ENCODE measurements around the gene SLC25A17.
"Not testable (repeated sequence)": the region's sequence is repeated elsewhere in the genome, so short reads cannot be mapped to it uniquely, and the experiment has no call there.

SLC25A17 gene

GRCh38 chr22:40758851-40759250 lies 60.3 kb downstream of the SLC25A17 start:
- not testable (repeated sequence) for H3K27ac ChIP-seq (ENCODE audit: low read length); H3K36me3 ChIP-seq (ENCODE audit: control insufficient read depth, insufficient read depth, low read length); H3K4me3 ChIP-seq (ENCODE audit: low read length); H3K4me1 ChIP-seq (ENCODE audit: control insufficient read depth, insufficient read depth, low read length); DNase-seq (ENCODE audit: low read depth, low spot score); H3K27me3 ChIP-seq (ENCODE audit: control insufficient read depth, insufficient read depth, low read length); H3K9me3 ChIP-seq (ENCODE audit: control insufficient read depth, insufficient read depth, low read length)
- no CpG with 5 or more reads among the region's 13 CpGs for WGBS (ENCODE audit: insufficient coverage, insufficient read length)

- DNase-seq (ENCODE audit: low read depth, low spot score): no peak
- Histone ChIP-seq H3K4me1 (ENCODE audit: control insufficient read depth, insufficient read depth, low read length) (no peaks in the 10 kb centered on the region), H3K4me3 (ENCODE audit: low read length) (no peak overlapping the region), H3K36me3 (ENCODE audit: control insufficient read depth, insufficient read depth, low read length) (no peaks in the 10 kb centered on the region), H3K27me3 (ENCODE audit: control insufficient read depth, insufficient read depth, low read length) (no peaks in the 10 kb centered on the region), H3K27ac (ENCODE audit: low read length) (no peak overlapping the region), H3K9me3 (ENCODE audit: control insufficient read depth, insufficient read depth, low read length) (no peaks in the 10 kb centered on the region)
- WGBS (ENCODE audit: insufficient coverage, insufficient read length): no CpG with 5 or more reads among the region's 3 CpGs
Observed at GRCh38 chr22:40758390-40758789, 60.8 kb downstream of the SLC25A17 start.

GRCh38 chr22:40757071-40757470 lies 62.1 kb downstream of the SLC25A17 start:
- Histone ChIP-seq H3K4me1 (ENCODE audit: control insufficient read depth, insufficient read depth, low read length) (no peaks in the 10 kb centered on the region), H3K27me3 (ENCODE audit: control insufficient read depth, insufficient read depth, low read length) (no peaks in the 10 kb centered on the region), H3K9me3 (ENCODE audit: control insufficient read depth, insufficient read depth, low read length) (no peaks in the 10 kb centered on the region), H3K4me3 (ENCODE audit: low read length) (no peak overlapping the region), H3K36me3 (ENCODE audit: control insufficient read depth, insufficient read depth, low read length) (no peaks in the 10 kb centered on the region), H3K27ac (ENCODE audit: low read length) (no peak overlapping the region)
- no CpG with 5 or more reads among the region's 3 CpGs for WGBS (ENCODE audit: insufficient coverage, insufficient read length)
- no peak for DNase-seq (ENCODE audit: low read depth, low spot score)

- H3K27ac ChIP-seq (ENCODE audit: low read length): no peak overlapping the region
- no peaks in the 10 kb centered on the region for H3K4me1 ChIP-seq (ENCODE audit: control insufficient read depth, insufficient read depth, low read length)
- H3K4me3 ChIP-seq (ENCODE audit: low read length): no peak overlapping the region
- peaks cover 6% of the 10 kb centered on the region; the same call in 1 of the 2 replicates for H3K9me3 ChIP-seq (ENCODE audit: control insufficient read depth, insufficient read depth, low read length)
- H3K27me3 ChIP-seq (ENCODE audit: control insufficient read depth, insufficient read depth, low read length): no peaks in the 10 kb centered on the region
- WGBS (ENCODE audit: insufficient coverage, insufficient read length): no CpG with 5 or more reads among the region's 11 CpGs
- H3K36me3 ChIP-seq (ENCODE audit: control insufficient read depth, insufficient read depth, low read length): no peaks in the 10 kb centered on the region
- DNase-seq (ENCODE audit: low read depth, low spot score): no peak
Observed at GRCh38 chr22:40753114-40753513, 66.0 kb downstream of the SLC25A17 start.

- no peaks in the 10 kb centered on the region for H3K27me3 ChIP-seq (ENCODE audit: control insufficient read depth, insufficient read depth, low read length)
- H3K36me3 ChIP-seq (ENCODE audit: control insufficient read depth, insufficient read depth, low read length): no peaks in the 10 kb centered on the region
- no peaks in the 10 kb centered on the region for H3K4me1 ChIP-seq (ENCODE audit: control insufficient read depth, insufficient read depth, low read length)
- no CpG with 5 or more reads among the region's 3 CpGs for WGBS (ENCODE audit: insufficient coverage, insufficient read length)
- H3K4me3 ChIP-seq (ENCODE audit: low read length): no peak overlapping the region
- H3K9me3 ChIP-seq (ENCODE audit: control insufficient read depth, insufficient read depth, low read length): peaks cover 6% of the 10 kb centered on the region; the same call in 1 of the 2 replicates
- H3K27ac ChIP-seq (ENCODE audit: low read length): no peak overlapping the region
- no peak for DNase-seq (ENCODE audit: low read depth, low spot score)
Observed at GRCh38 chr22:40751250-40751649, 67.9 kb downstream of the SLC25A17 start.

- DNase-seq (ENCODE audit: low read depth, low spot score): no peak
- Histone ChIP-seq H3K4me1 (ENCODE audit: control insufficient read depth, insufficient read depth, low read length) (no peaks in the 10 kb centered on the region), H3K27ac (ENCODE audit: low read length) (no peak overlapping the region), H3K36me3 (ENCODE audit: control insufficient read depth, insufficient read depth, low read length) (no peaks in the 10 kb centered on the region), H3K27me3 (ENCODE audit: control insufficient read depth, insufficient read depth, low read length) (no peaks in the 10 kb centered on the region), H3K4me3 (ENCODE audit: low read length) (no peak overlapping the region), H3K9me3 (ENCODE audit: control insufficient read depth, insufficient read depth, low read length) (peaks cover 6% of the 10 kb centered on the region; the same call in 1 of the 2 replicates)
Observed at GRCh38 chr22:40749829-40750228, 69.3 kb downstream of the SLC25A17 start.

- no CpG with 5 or more reads among the region's 19 CpGs for WGBS (ENCODE audit: insufficient coverage, insufficient read length)
- no peak overlapping the region for H3K4me3 ChIP-seq (ENCODE audit: low read length)
- no peaks in the 10 kb centered on the region for H3K4me1 ChIP-seq (ENCODE audit: control insufficient read depth, insufficient read depth, low read length)
- no peak overlapping the region for H3K27ac ChIP-seq (ENCODE audit: low read length)
- no peak for DNase-seq (ENCODE audit: low read depth, low spot score)
- peaks cover 6% of the 10 kb centered on the region; the same call in 1 of the 2 replicates for H3K9me3 ChIP-seq (ENCODE audit: control insufficient read depth, insufficient read depth, low read length)
- H3K27me3 ChIP-seq (ENCODE audit: control insufficient read depth, insufficient read depth, low read length): no peaks in the 10 kb centered on the region
- no peaks in the 10 kb centered on the region for H3K36me3 ChIP-seq (ENCODE audit: control insufficient read depth, insufficient read depth, low read length)
Observed at GRCh38 chr22:40748388-40749355, 70.5 kb downstream of the SLC25A17 start.

GRCh38 chr22:40747361-40747760 lies 71.8 kb downstream of the SLC25A17 start:
- Histone ChIP-seq H3K27me3 (ENCODE audit: control insufficient read depth, insufficient read depth, low read length) (no peaks in the 10 kb centered on the region), H3K36me3 (ENCODE audit: control insufficient read depth, insufficient read depth, low read length) (no peaks in the 10 kb centered on the region), H3K27ac (ENCODE audit: low read length) (no peak overlapping the region), H3K9me3 (ENCODE audit: control insufficient read depth, insufficient read depth, low read length) (peaks cover 6% of the 10 kb centered on the region; the same call in 1 of the 2 replicates), H3K4me1 (ENCODE audit: control insufficient read depth, insufficient read depth, low read length) (no peaks in the 10 kb centered on the region), H3K4me3 (ENCODE audit: low read length) (no peak overlapping the region)
- no CpG with 5 or more reads among the region's 1 CpG for WGBS (ENCODE audit: insufficient coverage, insufficient read length)
- no peak for DNase-seq (ENCODE audit: low read depth, low spot score)

GRCh38 chr22:40746428-40747220 lies 72.5 kb downstream of the SLC25A17 start:
- Histone ChIP-seq H3K36me3 (ENCODE audit: control insufficient read depth, insufficient read depth, low read length) (no peaks in the 10 kb centered on the region), H3K4me3 (ENCODE audit: low read length) (no peak overlapping the region), H3K27ac (ENCODE audit: low read length) (no peak overlapping the region), H3K4me1 (ENCODE audit: control insufficient read depth, insufficient read depth, low read length) (no peaks in the 10 kb centered on the region), H3K27me3 (ENCODE audit: control insufficient read depth, insufficient read depth, low read length) (no peaks in the 10 kb centered on the region), H3K9me3 (ENCODE audit: control insufficient read depth, insufficient read depth, low read length) (peaks cover 6% of the 10 kb centered on the region; the same call in 1 of the 2 replicates)
- DNase-seq (ENCODE audit: low read depth, low spot score): no peak
- WGBS (ENCODE audit: insufficient coverage, insufficient read length): 100% methylated on average over 3 of the region's 12 CpGs

- H3K27ac ChIP-seq (ENCODE audit: low read length): no peak overlapping the region
- no peaks in the 10 kb centered on the region for H3K27me3 ChIP-seq (ENCODE audit: control insufficient read depth, insufficient read depth, low read length)
- no peaks in the 10 kb centered on the region for H3K36me3 ChIP-seq (ENCODE audit: control insufficient read depth, insufficient read depth, low read length)
- peaks cover 5% of the 10 kb centered on the region; the same call in 1 of the 2 replicates for H3K9me3 ChIP-seq (ENCODE audit: control insufficient read depth, insufficient read depth, low read length)
- no peaks in the 10 kb centered on the region for H3K4me1 ChIP-seq (ENCODE audit: control insufficient read depth, insufficient read depth, low read length)
- no CpG with 5 or more reads among the region's 9 CpGs for WGBS (ENCODE audit: insufficient coverage, insufficient read length)
- DNase-seq (ENCODE audit: low read depth, low spot score): no peak
- H3K4me3 ChIP-seq (ENCODE audit: low read length): no peak overlapping the region
Observed at GRCh38 chr22:40743768-40744167, 75.4 kb downstream of the SLC25A17 start.

All from iPS DF 6.9 (cell line).